HepG2 (cell line): Measurements from ENCODE around the gene CAMSAP2. TPM values are rescaled to one million over a fixed set of nuclear protein-coding genes. Genes with fewer than 3 reads are reported as not detected.
A peak's percentile ranks its signal among the peaks of the same experiment; 100 is the strongest.

Source experiments
- ATAC-seq: fragments of 200-7000 bp; cut with Tn5 transposase; 3 replicates; pipeline ENCODE4 v1.9.1; 2020; ENCODE audit warnings: mild to moderate bottlenecking, moderate library complexity
- BruUV-seq: library from RNA; stranded (reverse); fragments of 400-500 nt; replicated peaks from 2 replicates; lab custom pipeline; 2021; lab: Mats Ljungman, UMichigan
- CTCF ChIA-PET: fragments of 300-600 bp; formaldehyde crosslinking; extraction: SDS; loops from one replicate; lab custom pipeline; 2021; ENCODE audit warnings: low total read pairs, inconsistent platforms, low intra/inter-chr PET ratio; lab: Yijun Ruan, JAX
- POLR2A ChIA-PET: fragments of 350-600 bp; sonication (Branson Sonifier 250); formaldehyde crosslinking; loops from one replicate; lab custom pipeline; 2020; ENCODE audit warnings: antibody characterized with exemption, inconsistent platforms; lab: Yijun Ruan, JAX
- DNase-seq: peaks from one replicate; pipeline ENCODE4 v3.0.0-alpha.2; 2015; ENCODE audit warnings: low spot score
- FAIRE-seq: peaks from 3 replicates; lab custom pipeline; 2011; peaks lifted over from hg19 to GRCh38; lab: Jason Lieb, UNC
- H2AFZ ChIP-seq: one replicate; pipeline ENCODE4 v1.6.1; 2011; ENCODE audit warnings: low read length, inconsistent platforms
- H3K27ac ChIP-seq: fragments of 300-600 bp; 3 replicates; pipeline ENCODE4 v1.8.0; 2011; ENCODE audit warnings: mixed run types, mild to moderate bottlenecking, mixed read lengths, low read length, inconsistent platforms; ENCODE audit not compliant: insufficient read depth; ENCODE audit errors: extremely low read length
- H3K27me3 ChIP-seq, 2 experiments: fragments of 200-600 bp in 1 of 2; 2 replicates in 1 of 2; 3 replicates in 1 of 2; pipeline versions ENCODE4 v1.6.0 to v1.8.0; 2011; ENCODE audit warnings: low read length in 2 of 2, mild to moderate bottlenecking in 2 of 2, moderate library complexity in 2 of 2, inconsistent platforms in 1 of 2; ENCODE audit not compliant: insufficient read depth in 2 of 2, control insufficient read depth in 1 of 2
- H3K36me3 ChIP-seq, 2 experiments: fragments of 200-600 bp in 1 of 2; replicated peaks in 1 of 2; 2 replicates in 1 of 2; 3 replicates in 1 of 2; pipeline versions ENCODE4 v1.5.1 to v1.8.0; 2011; ENCODE audit warnings: low read length in 2 of 2, inconsistent platforms in 1 of 2; ENCODE audit not compliant: insufficient read depth in 2 of 2, control insufficient read depth in 1 of 2
- H3K4me1 ChIP-seq: 2 replicates; pipeline ENCODE4 v1.5.1; 2012; ENCODE audit warnings: low read length, inconsistent platforms; ENCODE audit not compliant: insufficient read depth
- H3K4me2 ChIP-seq: 2 replicates; pipeline ENCODE4 v1.6.0; 2011; ENCODE audit warnings: low read depth, low read length, inconsistent platforms
- H3K4me3 ChIP-seq, 3 experiments: fragments of 200-600 bp in 1 of 3; sonication (generic), shearing (Covaris generic) in 1 of 3; replicated peaks in 1 of 3; 2 replicates each; pipeline ENCODE4 v1.5.1; 2011 to 2016; ENCODE audit warnings: low read length in 3 of 3, inconsistent platforms in 2 of 3, low read depth in 2 of 3, mild to moderate bottlenecking in 2 of 3, control low read depth in 1 of 3, mixed read lengths in 1 of 3; ENCODE audit not compliant: insufficient read depth in 1 of 3
- H3K79me2 ChIP-seq: one replicate; pipeline ENCODE4 v1.6.1; 2011; ENCODE audit warnings: low read length, inconsistent platforms; ENCODE audit not compliant: insufficient read depth
- H3K9ac ChIP-seq: 2 replicates; pipeline ENCODE4 v1.6.0; 2011; ENCODE audit warnings: mild to moderate bottlenecking, low read depth, low read length, inconsistent platforms; ENCODE audit not compliant: insufficient read depth
- H3K9me3 ChIP-seq: 2 replicates; pipeline ENCODE4 v1.5.1; 2012; ENCODE audit warnings: mild to moderate bottlenecking, low read length
- H4K20me1 ChIP-seq: 2 replicates; pipeline ENCODE4 v1.6.0; 2011; ENCODE audit warnings: inconsistent platforms, mild to moderate bottlenecking, low read length, moderate library complexity; ENCODE audit not compliant: insufficient read depth
- BORCS8-MEF2B ChIP-seq: sonication (generic); formaldehyde crosslinking; IDR thresholded peaks from 2 replicates; pipeline ENCODE4 v1.8.0; 2022; ENCODE audit warnings: mild to moderate bottlenecking, missing genetic modification reagents
- CAMTA2 ChIP-seq: sonication (generic); formaldehyde crosslinking; IDR thresholded peaks from 2 replicates; pipeline ENCODE4 v1.4.0; 2020; ENCODE audit warnings: mild to moderate bottlenecking, missing genetic modification reagents, borderline replicate concordance
- CBX1 ChIP-seq: IDR thresholded peaks from one replicate; pipeline ENCODE4 v1.6.1; 2016; ENCODE audit warnings: antibody characterized with exemption, low read depth
- DNMT1 ChIP-seq: sonication (generic); formaldehyde crosslinking; IDR thresholded peaks from 2 replicates; pipeline ENCODE4 v1.5.1; 2020; ENCODE audit warnings: mild to moderate bottlenecking, missing genetic modification reagents
- HMG20B ChIP-seq: conservative IDR thresholded peaks from 2 replicates; pipeline ENCODE4 v1.6.1; 2016; ENCODE audit warnings: missing genetic modification reagents, missing compliant biosample characterization
- PTBP1 ChIP-seq: fragments of 200-400 bp; formaldehyde crosslinking; IDR thresholded peaks from 2 replicates; pipeline ENCODE4 v1.6.1; 2018; ENCODE audit warnings: low read length, low read depth; ENCODE audit not compliant: poor library complexity, severe bottlenecking
- REXO4 ChIP-seq: sonication (generic); formaldehyde crosslinking; IDR thresholded peaks from 2 replicates; pipeline ENCODE4 v1.8.0; 2022; ENCODE audit warnings: missing genetic modification reagents, mild to moderate bottlenecking, borderline replicate concordance
- SMAD3 ChIP-seq: sonication (generic); formaldehyde crosslinking; IDR thresholded peaks from 2 replicates; pipeline ENCODE4 v1.4.0; 2020; ENCODE audit warnings: missing genetic modification reagents
- SYNCRIP ChIP-seq: fragments of 200-400 bp; formaldehyde crosslinking; IDR thresholded peaks from 2 replicates; pipeline ENCODE4 v1.6.1; 2018; ENCODE audit warnings: mild to moderate bottlenecking, low read depth, low read length; ENCODE audit not compliant: insufficient read depth
- XBP1 ChIP-seq: sonication (generic); formaldehyde crosslinking; IDR thresholded peaks from 2 replicates; pipeline ENCODE4 v1.5.0; 2020; ENCODE audit warnings: missing genetic modification reagents
- ZBTB20 ChIP-seq: sonication (generic); formaldehyde crosslinking; IDR thresholded peaks from 2 replicates; pipeline ENCODE4 v1.8.1; 2023; ENCODE audit warnings: missing genetic modification reagents, low read depth, mild to moderate bottlenecking, borderline replicate concordance
- ZNF629 ChIP-seq: sonication (generic); formaldehyde crosslinking; conservative IDR thresholded peaks from 2 replicates; pipeline ENCODE4 v1.5.0; 2020; ENCODE audit warnings: missing genetic modification reagents
- ZNF720 ChIP-seq: sonication (generic); formaldehyde crosslinking; IDR thresholded peaks from 2 replicates; pipeline ENCODE4 v1.4.0; 2020; ENCODE audit warnings: missing genetic modification reagents
- ZNF749 ChIP-seq: sonication (generic); formaldehyde crosslinking; IDR thresholded peaks from 2 replicates; pipeline ENCODE4 v1.8.0; 2022; ENCODE audit warnings: mild to moderate bottlenecking, missing genetic modification reagents, moderate library complexity, borderline replicate concordance
- ZNF777 ChIP-seq: sonication (generic); formaldehyde crosslinking; IDR thresholded peaks from 2 replicates; pipeline ENCODE4 v1.4.0; 2020; ENCODE audit warnings: missing genetic modification reagents
- ZNF816 ChIP-seq: sonication (generic); formaldehyde crosslinking; IDR thresholded peaks from 2 replicates; pipeline ENCODE4 v1.8.0; 2022; ENCODE audit warnings: missing genetic modification reagents, mild to moderate bottlenecking, borderline replicate concordance
- WGBS: methylation state at CpG from one replicate; pipeline ENCODE4 v1.1.6; 2017; ENCODE audit warnings: low lambda C conversion rate; 5-methylcytosine and 5-hydroxymethylcytosine counted together
- in situ Hi-C: cut with HindIII; loops from 2 replicates; pipeline ENCODE4 v1.10.0; 2017; ENCODE audit warnings: low pct_unique_long_range_greater_than_20kb; ENCODE audit not compliant: extremely low pct_ligation_motif_present
- intact Hi-C: fragments of 100-400 bp; cut with micrococcal nuclease; formaldehyde crosslinking; loops from one replicate; pipeline ENCODE4 v1.10.0; 2022; ENCODE audit not compliant: unreplicated experiment
- polyA plus RNA-seq, 8 experiments: library from polyadenylated mRNA; depleted of rRNA in 3 of 8; stranded (reverse) in 7 of 8; unstranded in 1 of 8; fragments of >200 nt; fragmentation: Illumina TruSeq in 4 of 8; extraction: Trizol in 4 of 8; gene quantifications; 2 replicates each; pipeline versions ENCODE4 v1.2.1 to v1.2.3, GENCODE V29; 2011 to 2016; ENCODE audit warnings: low read depth in 4 of 8, missing spikeins in 1 of 8, mixed read lengths in 1 of 8; ENCODE audit not compliant: insufficient read depth in 1 of 8
- total RNA-seq, 5 experiments: library from RNA; depleted of rRNA; stranded (reverse); fragments of >200 nt; fragmentation: Illumina TruSeq; extraction: Trizol; gene quantifications; 2 replicates each; pipeline ENCODE4 v1.2.3, GENCODE V29; 2016; ENCODE audit warnings: low read depth in 1 of 5
- TF ChIP-seq, protein P1 (sequence below): sonication (generic); formaldehyde crosslinking; IDR thresholded peaks from 2 replicates; pipeline ENCODE4 v1.4.0; 2020; ENCODE audit warnings: mild to moderate bottlenecking, missing genetic modification reagents
- TF ChIP-seq, protein P2 (sequence below): sonication (generic); formaldehyde crosslinking; IDR thresholded peaks from 2 replicates; pipeline ENCODE4 v1.5.0; 2020; ENCODE audit warnings: missing genetic modification reagents
- TF ChIP-seq, protein P3 (sequence below): sonication (generic); formaldehyde crosslinking; conservative IDR thresholded peaks from 2 replicates; pipeline ENCODE4 v1.8.0; 2022; ENCODE audit warnings: mild to moderate bottlenecking, moderate library complexity, missing genetic modification reagents

The CAMSAP2 gene
- total and polyA plus RNA-seq, 2 of the 13 experiments (the other 11 are each of a cell fraction or from before 2014, with no cell fraction given), result 3.4 to 8.2 TPM

DNA sequence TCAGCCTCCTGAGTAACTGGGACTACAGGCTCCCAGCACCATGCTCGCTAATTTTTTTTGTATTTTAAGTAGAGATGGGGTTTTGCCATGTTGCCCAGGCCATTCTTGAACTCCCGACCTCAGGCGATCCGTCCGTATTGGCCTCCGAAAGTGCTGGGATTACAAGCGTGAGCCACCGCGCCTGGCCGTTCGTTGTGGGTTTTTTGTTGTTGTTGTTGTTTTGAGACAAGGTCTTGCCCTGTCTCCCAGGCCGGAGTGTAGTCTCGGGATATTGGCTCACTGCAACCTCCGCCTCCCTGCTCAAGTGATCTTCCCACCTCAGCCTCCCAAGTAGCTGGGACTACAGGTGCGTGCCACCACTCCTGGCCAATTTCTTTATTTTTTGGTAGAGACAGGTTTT lies 151.3 kb downstream of the CAMSAP2 start (continued):
- TF ChIP-seq, protein P1, sequence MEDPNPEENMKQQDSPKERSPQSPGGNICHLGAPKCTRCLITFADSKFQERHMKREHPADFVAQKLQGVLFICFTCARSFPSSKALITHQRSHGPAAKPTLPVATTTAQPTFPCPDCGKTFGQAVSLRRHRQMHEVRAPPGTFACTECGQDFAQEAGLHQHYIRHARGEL (CRISPR knock-in tag), result no peak
- no peak for TF ChIP-seq CAMTA2 (CRISPR knock-in tag)
- TF ChIP-seq ZNF720 (CRISPR knock-in tag), result no peak
- TF ChIP-seq REXO4 (CRISPR knock-in tag), result no peak
- TF ChIP-seq, protein P2, sequence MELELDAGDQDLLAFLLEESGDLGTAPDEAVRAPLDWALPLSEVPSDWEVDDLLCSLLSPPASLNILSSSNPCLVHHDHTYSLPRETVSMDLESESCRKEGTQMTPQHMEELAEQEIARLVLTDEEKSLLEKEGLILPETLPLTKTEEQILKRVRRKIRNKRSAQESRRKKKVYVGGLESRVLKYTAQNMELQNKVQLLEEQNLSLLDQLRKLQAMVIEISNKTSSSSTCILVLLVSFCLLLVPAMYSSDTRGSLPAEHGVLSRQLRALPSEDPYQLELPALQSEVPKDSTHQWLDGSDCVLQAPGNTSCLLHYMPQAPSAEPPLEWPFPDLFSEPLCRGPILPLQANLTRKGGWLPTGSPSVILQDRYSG, result no peak
- TF ChIP-seq HMG20B (CRISPR knock-in tag), result no peak
- no peak for TF ChIP-seq ZBTB20 (CRISPR knock-in tag)
- no peak for TF ChIP-seq DNMT1 (CRISPR knock-in tag)
- no peak for TF ChIP-seq ZNF749

DNA sequence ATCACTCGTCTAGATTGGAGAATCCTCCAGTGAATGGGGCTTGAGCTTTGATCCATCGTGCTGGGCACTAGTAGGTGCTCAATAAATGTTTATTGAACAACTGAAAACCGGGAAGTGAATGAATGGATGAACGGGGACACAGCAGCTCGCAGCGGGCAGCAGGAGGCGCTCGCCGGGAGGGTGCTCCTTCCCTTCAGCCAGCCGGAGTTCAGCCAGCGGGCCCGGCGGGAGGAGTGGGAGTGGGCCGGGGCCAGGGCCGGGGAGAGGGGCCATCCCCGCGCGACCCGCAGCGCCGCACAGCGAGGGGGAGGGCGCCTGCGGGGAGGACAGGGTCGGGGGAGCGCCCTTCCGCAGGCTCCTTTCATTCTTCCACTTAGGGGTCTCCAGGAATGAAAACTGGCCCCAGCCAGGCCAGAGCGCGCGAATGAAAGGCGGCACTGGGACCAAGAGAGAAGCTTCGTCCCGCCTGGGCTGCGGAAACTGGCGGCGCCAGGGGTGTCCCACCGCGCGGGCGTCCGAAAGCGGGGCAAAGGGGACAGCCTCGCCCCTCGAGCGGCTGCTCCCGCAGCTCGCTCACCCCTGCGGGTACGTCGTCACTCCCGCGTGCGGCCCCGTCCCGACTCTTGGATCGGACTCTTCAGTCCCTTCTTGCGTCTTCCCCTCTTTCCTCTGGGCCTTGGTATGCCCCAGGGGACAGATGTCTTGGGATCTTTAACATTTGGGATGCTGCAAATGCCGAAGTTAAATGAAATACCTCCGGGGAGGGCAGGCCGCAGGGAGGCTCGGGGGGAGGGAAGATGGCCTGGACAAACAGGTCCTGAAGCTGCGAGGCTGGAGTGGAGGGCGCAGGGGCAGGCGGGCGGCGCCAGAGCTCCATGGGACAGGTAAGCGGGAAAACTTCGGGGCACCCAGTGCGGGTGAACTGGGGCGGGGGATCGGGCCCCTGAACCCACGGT lies 152.4 kb downstream of the CAMSAP2 start:
- DNase-seq, result peak; percentile 68
- in situ Hi-C loops (loop anchor here (5.0 kb wide), 2 partner anchors 81 to 151 kb away; no protein-coding TSS in a partner anchor), intact Hi-C loops (loop anchor here (1.0 to 10.0 kb wide), 4 partner anchors 78 to 224 kb away; partner anchors contain the start of genes CACNA1S and KIF21B)
- no peaks in the 10 kb centered on the region for H3K27me3 ChIP-seq
- H3K4me1 ChIP-seq, result peaks cover 91% of the 10 kb centered on the region
- H3K9ac ChIP-seq, result peak overlapping the region; percentile 86
- WGBS, result 2% methylated on average over 33 of the region's 72 CpGs
- no peak overlapping the region for H2AFZ ChIP-seq
- H4K20me1 ChIP-seq, result no peaks in the 10 kb centered on the region
- peak overlapping the region; percentile 92 for H3K27ac ChIP-seq
- H3K9me3 ChIP-seq, result no peaks in the 10 kb centered on the region
- no peaks in the 10 kb centered on the region for H3K36me3 ChIP-seq
- CTCF ChIA-PET, result interaction anchor here (0.6 to 2.2 kb wide), 4 partner anchors 17 to 152 kb away, joined by 3 to 14 read pairs (median 6); no protein-coding TSS in a partner anchor
- FAIRE-seq, result no peak
- peak overlapping the region; percentile 92 for H3K4me2 ChIP-seq
- TSS peak; percentile 94 for BruUV-seq
- H3K79me2 ChIP-seq, result peaks cover 13% of the 10 kb centered on the region
- ATAC-seq, result peak; percentile 60
- POLR2A ChIA-PET, result interaction anchor here (0.8 to 3.7 kb wide), 11 partner anchors 9 to 269 kb away, joined by 3 to 35 read pairs (median 5); partner anchors contain the start of gene DDX59
- peak overlapping the region; percentile 68 to 82 (median 70) for H3K4me3 ChIP-seq
- TF ChIP-seq BORCS8-MEF2B (CRISPR knock-in tag), result peak; percentile 16; the same call in 1 of the 2 replicates
- TF ChIP-seq CAMTA2 (CRISPR knock-in tag), result no peak
- no peak for TF ChIP-seq SYNCRIP
- no peak for TF ChIP-seq CBX1
- 0 out of 2 replicates have a peak, but pooled peaks have one; percentile 4 for TF ChIP-seq ZNF629 (CRISPR knock-in tag)
- TF ChIP-seq ZNF777 (CRISPR knock-in tag), result peak; percentile 7; the same call in 1 of the 2 replicates
- TF ChIP-seq, protein P3, sequence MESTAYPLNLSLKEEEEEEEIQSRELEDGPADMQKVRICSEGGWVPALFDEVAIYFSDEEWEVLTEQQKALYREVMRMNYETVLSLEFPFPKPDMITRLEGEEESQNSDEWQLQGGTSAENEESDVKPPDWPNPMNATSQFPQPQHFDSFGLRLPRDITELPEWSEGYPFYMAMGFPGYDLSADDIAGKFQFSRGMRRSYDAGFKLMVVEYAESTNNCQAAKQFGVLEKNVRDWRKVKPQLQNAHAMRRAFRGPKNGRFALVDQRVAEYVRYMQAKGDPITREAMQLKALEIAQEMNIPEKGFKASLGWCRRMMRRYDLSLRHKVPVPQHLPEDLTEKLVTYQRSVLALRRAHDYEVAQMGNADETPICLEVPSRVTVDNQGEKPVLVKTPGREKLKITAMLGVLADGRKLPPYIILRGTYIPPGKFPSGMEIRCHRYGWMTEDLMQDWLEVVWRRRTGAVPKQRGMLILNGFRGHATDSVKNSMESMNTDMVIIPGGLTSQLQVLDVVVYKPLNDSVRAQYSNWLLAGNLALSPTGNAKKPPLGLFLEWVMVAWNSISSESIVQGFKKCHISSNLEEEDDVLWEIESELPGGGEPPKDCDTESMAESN (CRISPR knock-in tag), result peak; percentile 64
- no peak for TF ChIP-seq SMAD3
- no peak for TF ChIP-seq XBP1 (CRISPR knock-in tag)
- no peak for TF ChIP-seq ZNF816 (CRISPR knock-in tag)
- TF ChIP-seq PTBP1, result no peak
